Measurements from ENCODE around the gene ARHGAP33.
A peak's percentile ranks its signal among the peaks of the same experiment; 100 is the strongest.

Gene ARHGAP33

DNA sequence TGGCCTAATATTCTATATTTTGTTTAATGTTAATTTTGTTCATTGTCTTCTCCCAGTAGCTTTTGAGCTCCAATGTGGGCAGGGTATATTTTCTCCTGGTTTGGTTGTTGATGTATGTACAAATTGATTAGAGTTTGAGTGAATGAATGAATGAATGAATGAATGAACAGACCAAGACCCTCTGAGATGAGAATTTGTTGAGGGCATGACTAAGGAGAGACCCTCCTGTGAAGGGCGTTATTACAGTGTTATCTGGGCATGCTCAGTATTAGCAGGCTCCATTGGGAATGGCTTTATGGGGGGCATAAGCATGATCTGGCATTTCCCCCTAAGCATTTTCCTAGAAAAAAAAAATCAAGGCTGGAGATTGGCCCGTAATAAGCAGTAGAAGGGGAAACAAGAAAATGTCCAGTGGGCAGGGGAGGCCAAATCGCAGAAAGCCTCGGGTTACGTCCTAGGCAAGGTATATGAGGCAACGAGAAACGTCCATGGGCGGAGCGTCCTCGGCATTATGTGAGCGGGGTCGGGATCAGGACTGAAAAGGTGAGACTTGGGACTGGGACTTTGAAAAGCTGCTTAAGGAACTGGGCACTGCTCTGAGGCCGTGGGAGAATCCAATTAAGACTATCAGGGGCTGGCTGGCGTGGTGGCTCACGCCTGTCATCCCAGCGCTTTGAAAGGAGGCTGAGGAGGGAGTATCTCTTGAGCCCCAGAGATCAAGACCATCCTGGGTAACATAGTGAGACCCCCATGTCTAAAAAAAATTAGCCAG lies 904 bp upstream of the ARHGAP33 start:
- Histone ChIP-seq H3K4me1 (ENCODE audit: control extremely low read depth in 1 of 4, control insufficient read depth in 4 of 4, insufficient read depth in 4 of 4, low read length in 3 of 4) (peaks cover 0 to 17% (median 10%) of the 10 kb centered on the region in 4 experiments), H3K27me3 (replicated peaks in 2 of 5; ENCODE audit: control insufficient read depth in 4 of 5, insufficient read depth in 5 of 5, low read length in 4 of 5) (no peaks in the 10 kb centered on the region), H3K9me3 (ENCODE audit: control extremely low read depth in 1 of 5, control insufficient read depth in 4 of 5, insufficient read depth in 2 of 5, low read depth in 1 of 5, low read length in 4 of 5) (no peaks in the 10 kb centered on the region), H3K4me3 (ENCODE audit: control insufficient read depth in 1 of 7, extremely low read depth in 1 of 7, insufficient read depth in 4 of 7, low read depth in 2 of 7, low read length in 6 of 7) (peak overlapping the region in 5 of 7 experiments; percentile 65 to 87 (median 80)), H3K27ac (ENCODE audit: insufficient read depth in 1 of 2, low read depth in 1 of 2, low read length in 2 of 2, poor library complexity in 1 of 2, severe bottlenecking in 2 of 2) (no peak overlapping the region), H3K36me3 (ENCODE audit: control insufficient read depth in 4 of 4, insufficient read depth in 4 of 4, low read length in 3 of 4) (peaks cover 2 to 15% (median 11%) of the 10 kb centered on the region in 4 experiments)
- 50% methylated on average over 14 of the region's 16 CpGs for WGBS (ENCODE audit: insufficient coverage)
- ChIA-PET CTCF (no interaction called here), POLR2A (no interaction called here)
- no peak for DNase-seq

DNA sequence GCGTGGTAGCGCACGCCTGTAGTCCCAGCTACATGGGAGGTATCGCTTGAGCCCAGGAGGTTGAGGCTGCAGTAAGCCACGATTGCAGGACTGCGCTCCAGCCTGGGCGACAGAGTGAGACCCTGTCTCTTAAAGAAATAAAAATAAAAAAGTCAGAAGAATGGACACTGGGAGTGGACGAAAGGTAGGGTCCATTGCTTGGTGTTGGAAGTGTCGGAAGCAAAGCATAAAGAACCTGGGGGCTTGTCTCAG lies 392 bp upstream of the ARHGAP33 start:
- H3K4me3 ChIP-seq (ENCODE audit: control insufficient read depth in 1 of 7, extremely low read depth in 1 of 7, insufficient read depth in 4 of 7, low read depth in 2 of 7, low read length in 6 of 7): peak overlapping the region in 5 of 7 experiments; percentile 65 to 87 (median 80)
- CTCF ChIA-PET: no interaction called here

DNA sequence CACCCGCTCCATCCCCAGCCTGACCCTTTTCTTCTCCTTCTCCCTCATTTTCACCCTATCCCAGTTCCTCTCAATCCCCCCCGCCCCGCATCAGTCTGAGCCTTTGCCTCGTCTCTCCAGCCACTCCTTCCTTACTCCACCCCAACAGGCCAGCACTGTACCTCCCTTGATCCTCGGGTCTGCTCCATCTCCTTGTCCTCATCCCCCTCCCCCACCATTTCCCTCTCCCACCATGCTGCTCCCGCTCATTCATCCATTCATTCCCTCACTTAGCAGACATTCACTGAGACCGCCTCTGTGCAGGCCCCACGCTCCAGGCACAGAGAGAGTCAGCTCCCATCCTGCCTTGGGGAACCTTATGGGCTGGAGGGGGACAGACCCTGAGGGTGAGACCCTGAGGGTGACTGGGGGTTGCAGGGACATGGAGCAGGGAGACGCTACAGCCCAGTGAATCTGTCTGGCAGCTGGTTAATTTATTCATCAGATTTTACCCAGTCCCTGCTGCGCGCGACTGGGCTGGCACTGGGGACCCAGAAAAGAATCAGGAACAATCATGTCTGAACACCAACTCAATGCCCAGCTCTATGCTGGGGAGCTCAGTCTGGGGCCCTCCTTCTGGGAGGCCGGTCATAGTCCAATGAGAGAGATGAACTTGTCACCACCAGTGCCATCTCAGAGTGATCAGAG lies 881 bp downstream of the ARHGAP33 start:
- no peaks in the 10 kb centered on the region for H3K27me3 ChIP-seq (replicated peaks in 2 of 5; ENCODE audit: control insufficient read depth in 4 of 5, insufficient read depth in 5 of 5, low read length in 4 of 5)
- H3K9me3 ChIP-seq (ENCODE audit: control extremely low read depth in 1 of 5, control insufficient read depth in 4 of 5, insufficient read depth in 2 of 5, low read depth in 1 of 5, low read length in 4 of 5): no peaks in the 10 kb centered on the region
- ChIA-PET CTCF (interaction anchor here (1.2 kb wide), 1 partner anchor 13 kb away, joined by 3 read pairs; no protein-coding TSS in a partner anchor), POLR2A (interaction anchor here (0.6 kb wide), 1 partner anchor 91 kb away, joined by 3 read pairs; no protein-coding TSS in a partner anchor)
- 59% methylated on average over 9 of the region's 13 CpGs for WGBS (ENCODE audit: insufficient coverage)
- H3K27ac ChIP-seq (ENCODE audit: insufficient read depth in 1 of 2, low read depth in 1 of 2, low read length in 2 of 2, poor library complexity in 1 of 2, severe bottlenecking in 2 of 2): peak overlapping the region in 1 of 2 experiments; percentile 49
- no peak for DNase-seq
- peaks cover 6 to 32% (median 18%) of the 10 kb centered on the region in 4 experiments for H3K36me3 ChIP-seq (ENCODE audit: control insufficient read depth in 4 of 4, insufficient read depth in 4 of 4, low read length in 3 of 4)
- peaks cover 0 to 17% (median 10%) of the 10 kb centered on the region in 4 experiments for H3K4me1 ChIP-seq (ENCODE audit: control extremely low read depth in 1 of 4, control insufficient read depth in 4 of 4, insufficient read depth in 4 of 4, low read length in 3 of 4)
- peak overlapping the region in 6 of 7 experiments; percentile 4 to 87 (median 77) for H3K4me3 ChIP-seq (ENCODE audit: control insufficient read depth in 1 of 7, extremely low read depth in 1 of 7, insufficient read depth in 4 of 7, low read depth in 2 of 7, low read length in 6 of 7)

More for the DNA sequence above, 392 bp upstream of the ARHGAP33 start:
- POLR2A ChIA-PET: no interaction called here
- no peaks in the 10 kb centered on the region for H3K9me3 ChIP-seq (ENCODE audit: control extremely low read depth in 1 of 5, control insufficient read depth in 4 of 5, insufficient read depth in 2 of 5, low read depth in 1 of 5, low read length in 4 of 5)
- WGBS (ENCODE audit: insufficient coverage): 6% methylated on average over 9 of the region's 9 CpGs
- H3K4me1 ChIP-seq (ENCODE audit: control extremely low read depth in 1 of 4, control insufficient read depth in 4 of 4, insufficient read depth in 4 of 4, low read length in 3 of 4): peaks cover 0 to 17% (median 10%) of the 10 kb centered on the region in 4 experiments
- no peaks in the 10 kb centered on the region for H3K27me3 ChIP-seq (replicated peaks in 2 of 5; ENCODE audit: control insufficient read depth in 4 of 5, insufficient read depth in 5 of 5, low read length in 4 of 5)
- H3K36me3 ChIP-seq (ENCODE audit: control insufficient read depth in 4 of 4, insufficient read depth in 4 of 4, low read length in 3 of 4): peaks cover 2 to 20% (median 14%) of the 10 kb centered on the region in 4 experiments
- H3K27ac ChIP-seq (ENCODE audit: insufficient read depth in 1 of 2, low read depth in 1 of 2, low read length in 2 of 2, poor library complexity in 1 of 2, severe bottlenecking in 2 of 2): no peak overlapping the region
- DNase-seq: no peak

DNA sequence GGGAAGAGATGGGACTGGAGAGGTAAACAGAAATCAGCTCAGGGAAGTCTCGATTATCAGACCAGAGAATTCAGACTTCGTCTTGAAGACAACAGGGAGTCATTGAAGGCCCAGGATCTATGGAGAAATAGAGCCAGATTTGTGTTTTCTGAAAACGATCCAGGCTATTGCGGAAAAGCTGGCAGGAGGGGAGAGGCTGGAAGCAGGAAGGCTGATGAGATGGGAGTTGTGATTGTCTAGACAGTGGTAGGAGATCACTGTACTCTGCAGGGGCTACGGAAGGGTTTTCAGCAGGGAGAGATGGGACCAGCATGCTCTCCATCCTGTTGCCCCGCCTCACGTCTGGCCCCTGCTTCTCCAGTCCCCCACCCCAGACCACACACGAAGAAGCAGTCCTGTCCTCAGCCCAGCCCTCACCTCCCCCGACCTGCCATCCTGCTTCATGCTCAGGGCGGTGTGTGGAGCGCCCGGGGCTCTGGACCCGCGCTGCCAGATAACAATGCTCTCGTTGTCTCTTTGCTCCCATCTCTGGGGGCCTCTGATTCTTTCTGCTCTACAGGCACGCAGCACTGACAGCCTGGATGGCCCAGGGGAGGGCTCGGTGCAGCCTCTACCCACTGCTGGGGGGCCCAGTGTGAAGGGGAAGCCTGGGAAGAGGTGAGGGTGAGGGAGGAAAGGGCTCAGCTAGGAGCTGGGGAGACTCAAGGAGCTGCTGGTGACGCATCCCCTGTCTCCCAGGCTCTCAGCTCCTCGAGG lies 1.9 kb downstream of the ARHGAP33 start:
- ChIA-PET POLR2A (interaction anchor here (0.6 kb wide), 1 partner anchor 14 kb away, joined by 3 read pairs; no protein-coding TSS in a partner anchor), CTCF (interaction anchor here (1.0 to 1.2 kb wide), 2 partner anchors 12 to 14 kb away, joined by 3 read pairs; no protein-coding TSS in a partner anchor)
- Histone ChIP-seq H3K9me3 (ENCODE audit: control extremely low read depth in 1 of 5, control insufficient read depth in 4 of 5, insufficient read depth in 2 of 5, low read depth in 1 of 5, low read length in 4 of 5) (no peaks in the 10 kb centered on the region), H3K36me3 (ENCODE audit: control insufficient read depth in 4 of 4, insufficient read depth in 4 of 4, low read length in 3 of 4) (peaks cover 7 to 42% (median 23%) of the 10 kb centered on the region in 4 experiments), H3K4me3 (ENCODE audit: control insufficient read depth in 1 of 7, extremely low read depth in 1 of 7, insufficient read depth in 4 of 7, low read depth in 2 of 7, low read length in 6 of 7) (no peak overlapping the region), H3K27ac (ENCODE audit: insufficient read depth in 1 of 2, low read depth in 1 of 2, low read length in 2 of 2, poor library complexity in 1 of 2, severe bottlenecking in 2 of 2) (no peak overlapping the region), H3K27me3 (replicated peaks in 2 of 5; ENCODE audit: control insufficient read depth in 4 of 5, insufficient read depth in 5 of 5, low read length in 4 of 5) (no peaks in the 10 kb centered on the region), H3K4me1 (ENCODE audit: control extremely low read depth in 1 of 4, control insufficient read depth in 4 of 4, insufficient read depth in 4 of 4, low read length in 3 of 4) (peaks cover 0 to 17% (median 10%) of the 10 kb centered on the region in 4 experiments)
- 99% methylated on average over 14 of the region's 19 CpGs for WGBS (ENCODE audit: insufficient coverage)
- DNase-seq: no peak

DNA sequence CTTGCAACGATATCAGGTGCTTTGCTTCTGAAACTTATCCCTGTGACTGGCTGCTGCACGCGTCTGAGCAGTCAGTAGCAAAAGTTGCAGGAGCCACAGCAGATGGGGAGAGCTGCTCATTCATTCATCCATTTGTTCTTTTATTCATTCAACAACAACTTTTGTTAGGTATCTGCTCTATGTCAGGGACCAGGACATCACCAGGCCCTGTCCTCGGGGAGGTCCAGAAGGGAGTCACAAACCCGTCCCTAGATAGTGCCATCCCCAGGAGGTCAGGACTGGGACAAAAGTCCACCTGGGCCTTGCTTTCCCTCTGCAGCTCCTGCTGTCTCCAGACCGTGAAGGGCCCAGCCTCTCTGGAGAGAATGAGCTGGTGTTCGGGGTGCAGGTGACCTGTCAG lies 2.6 kb downstream of the ARHGAP33 start:
- Histone ChIP-seq H3K36me3 (ENCODE audit: control insufficient read depth in 4 of 4, insufficient read depth in 4 of 4, low read length in 3 of 4) (peaks cover 7 to 49% (median 28%) of the 10 kb centered on the region in 4 experiments), H3K4me3 (ENCODE audit: control insufficient read depth in 1 of 7, extremely low read depth in 1 of 7, insufficient read depth in 4 of 7, low read depth in 2 of 7, low read length in 6 of 7) (no peak overlapping the region), H3K27ac (ENCODE audit: insufficient read depth in 1 of 2, low read depth in 1 of 2, low read length in 2 of 2, poor library complexity in 1 of 2, severe bottlenecking in 2 of 2) (no peak overlapping the region), H3K9me3 (ENCODE audit: control extremely low read depth in 1 of 5, control insufficient read depth in 4 of 5, insufficient read depth in 2 of 5, low read depth in 1 of 5, low read length in 4 of 5) (no peaks in the 10 kb centered on the region), H3K27me3 (replicated peaks in 2 of 5; ENCODE audit: control insufficient read depth in 4 of 5, insufficient read depth in 5 of 5, low read length in 4 of 5) (no peaks in the 10 kb centered on the region), H3K4me1 (ENCODE audit: control extremely low read depth in 1 of 4, control insufficient read depth in 4 of 4, insufficient read depth in 4 of 4, low read length in 3 of 4) (peaks cover 0 to 17% (median 10%) of the 10 kb centered on the region in 4 experiments)
- no peak for DNase-seq
- WGBS (ENCODE audit: insufficient coverage): 95% methylated on average over 6 of the region's 7 CpGs
- ChIA-PET CTCF (interaction anchor here (1.0 kb wide), 1 partner anchor 11 kb away, joined by 3 read pairs; no protein-coding TSS in a partner anchor), POLR2A (interaction anchor here (0.6 kb wide), 1 partner anchor 13 kb away, joined by 3 read pairs; no protein-coding TSS in a partner anchor)

DNA sequence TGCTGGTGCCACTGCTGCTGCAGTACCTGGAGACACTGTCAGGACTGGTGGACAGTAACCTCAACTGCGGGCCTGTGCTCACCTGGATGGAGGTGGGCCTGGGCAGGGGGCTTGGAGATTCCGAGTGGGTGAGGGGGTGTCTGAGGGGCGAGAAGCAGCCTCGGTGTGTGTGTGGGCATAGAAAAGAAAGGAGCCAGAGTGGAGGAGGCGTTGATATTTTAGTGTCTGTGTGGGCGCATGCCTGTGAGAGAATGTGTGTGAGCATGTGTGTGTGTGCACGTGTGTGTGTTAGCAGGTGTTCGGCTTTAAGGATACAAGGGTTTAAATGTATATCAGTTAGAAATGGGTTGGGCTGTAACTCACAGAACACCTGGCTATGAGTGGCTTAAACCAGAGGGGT lies 3.7 kb downstream of the ARHGAP33 start:
- Histone ChIP-seq H3K4me1 (ENCODE audit: control extremely low read depth in 1 of 4, control insufficient read depth in 4 of 4, insufficient read depth in 4 of 4, low read length in 3 of 4) (peaks cover 0 to 17% (median 10%) of the 10 kb centered on the region in 4 experiments), H3K27ac (ENCODE audit: insufficient read depth in 1 of 2, low read depth in 1 of 2, low read length in 2 of 2, poor library complexity in 1 of 2, severe bottlenecking in 2 of 2) (no peak overlapping the region), H3K36me3 (ENCODE audit: control insufficient read depth in 4 of 4, insufficient read depth in 4 of 4, low read length in 3 of 4) (peaks cover 7 to 55% (median 28%) of the 10 kb centered on the region in 4 experiments), H3K4me3 (ENCODE audit: control insufficient read depth in 1 of 7, extremely low read depth in 1 of 7, insufficient read depth in 4 of 7, low read depth in 2 of 7, low read length in 6 of 7) (no peak overlapping the region), H3K9me3 (ENCODE audit: control extremely low read depth in 1 of 5, control insufficient read depth in 4 of 5, insufficient read depth in 2 of 5, low read depth in 1 of 5, low read length in 4 of 5) (no peaks in the 10 kb centered on the region), H3K27me3 (replicated peaks in 2 of 5; ENCODE audit: control insufficient read depth in 4 of 5, insufficient read depth in 5 of 5, low read length in 4 of 5) (no peaks in the 10 kb centered on the region)
- 96% methylated on average over 7 of the region's 8 CpGs for WGBS (ENCODE audit: insufficient coverage)
- CTCF ChIA-PET: no interaction called here
- DNase-seq: no peak
- POLR2A ChIA-PET: no interaction called here
